GM21526 (cell line): ENCODE results near the gene FBXL14.
A peak's percentile ranks its signal among the peaks of the same experiment; 100 is the strongest.

Experiments
- ATAC-seq: cut with Tn5 transposase; IDR thresholded peaks from one replicate; pipeline ENCODE4 v1.9.1; 2021; ENCODE audit warnings: moderate library complexity; ENCODE audit not compliant: unreplicated experiment, low FRiP score

The FBXL14 gene

DNA sequence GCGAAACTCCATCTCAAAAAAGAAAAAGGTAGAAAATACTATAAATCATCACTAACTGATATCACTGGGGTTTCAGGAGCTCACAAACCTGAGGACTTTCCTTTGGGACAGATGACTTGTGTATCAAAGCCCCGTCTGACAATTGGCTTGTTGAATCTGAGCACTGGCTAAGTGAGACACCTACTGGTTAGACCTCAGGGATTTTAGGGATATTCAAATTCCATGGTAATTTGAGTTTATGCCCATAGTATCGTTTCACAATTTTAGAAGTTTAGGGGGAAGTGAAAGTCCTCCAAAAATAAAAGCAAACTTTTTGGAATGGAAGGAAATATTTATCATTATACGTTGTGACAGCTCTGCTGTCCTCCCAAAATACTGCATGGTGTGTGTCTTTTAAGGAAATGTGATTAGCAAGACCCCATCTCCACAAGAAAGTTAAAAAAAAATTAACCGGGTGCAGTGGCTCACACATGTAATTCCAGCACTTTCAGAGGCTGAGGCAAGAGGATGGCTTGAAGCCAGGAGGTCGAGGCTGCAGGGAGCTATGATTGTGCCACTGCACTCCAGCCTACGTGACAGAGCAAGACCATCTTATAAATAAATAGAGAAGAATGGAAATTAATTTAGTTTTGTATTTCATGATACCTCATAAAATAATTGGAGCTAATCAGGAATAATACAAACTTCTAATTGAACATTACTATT lies 49.2 kb downstream of the FBXL14 start:
- no peak for ATAC-seq

DNA sequence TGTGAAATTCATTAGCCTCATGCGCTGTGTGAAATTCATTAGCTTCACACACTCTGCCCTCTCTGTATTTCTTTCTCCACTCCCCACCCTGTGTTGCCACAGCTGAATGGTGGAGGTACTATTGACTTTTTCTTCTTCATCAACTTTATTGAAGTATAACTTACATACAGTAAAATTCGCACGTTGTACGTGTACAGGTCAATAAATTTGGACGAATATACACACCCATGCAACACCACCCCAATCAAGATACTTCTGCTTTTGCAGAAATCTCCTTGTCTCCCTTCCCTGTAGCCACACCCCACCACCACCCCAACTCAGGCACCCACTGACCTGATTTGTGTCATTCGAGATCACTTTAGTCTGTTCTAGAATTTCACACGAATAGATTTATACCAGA lies 51.8 kb downstream of the FBXL14 start:
- no peak for ATAC-seq

DNA sequence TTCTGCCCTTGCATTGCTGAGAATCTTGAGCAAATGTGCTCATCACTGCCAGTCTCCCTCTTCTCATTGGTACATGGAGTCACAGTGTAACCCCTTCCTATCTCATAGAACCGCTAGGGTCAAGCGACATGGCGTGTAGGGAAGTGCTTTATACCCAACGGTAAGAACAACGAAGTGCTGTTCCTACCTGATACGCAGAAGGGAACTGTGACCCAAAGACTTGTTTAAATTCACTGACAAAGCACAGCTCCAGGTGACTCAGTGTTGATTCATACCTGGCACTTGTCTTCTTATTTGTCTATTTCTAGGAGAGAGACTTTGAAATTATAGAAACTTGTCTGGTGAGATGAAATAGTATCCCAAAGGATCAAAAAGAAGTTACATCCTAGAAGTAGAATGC lies 53.7 kb downstream of the FBXL14 start:
- ATAC-seq: no peak

DNA sequence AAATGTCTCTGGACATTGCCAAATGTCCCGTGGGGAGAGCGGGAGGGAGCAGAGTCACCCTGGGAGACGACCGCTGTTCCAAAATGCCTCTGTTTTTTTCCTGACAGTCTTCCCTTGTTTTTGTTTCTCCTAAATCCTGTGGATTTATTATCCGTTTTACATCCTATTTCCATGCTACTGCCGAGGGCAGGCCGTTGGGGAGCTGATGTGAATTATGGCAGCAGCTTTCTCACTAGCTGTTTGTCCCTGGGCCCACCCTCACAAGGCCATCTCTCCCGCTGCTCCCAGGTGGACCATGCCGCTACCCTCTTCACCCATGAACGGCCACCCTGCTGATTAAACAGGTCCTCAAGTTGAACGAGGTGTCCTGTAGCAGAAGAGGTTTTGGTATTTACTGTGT lies 55.2 kb downstream of the FBXL14 start:
- ATAC-seq: no peak

DNA sequence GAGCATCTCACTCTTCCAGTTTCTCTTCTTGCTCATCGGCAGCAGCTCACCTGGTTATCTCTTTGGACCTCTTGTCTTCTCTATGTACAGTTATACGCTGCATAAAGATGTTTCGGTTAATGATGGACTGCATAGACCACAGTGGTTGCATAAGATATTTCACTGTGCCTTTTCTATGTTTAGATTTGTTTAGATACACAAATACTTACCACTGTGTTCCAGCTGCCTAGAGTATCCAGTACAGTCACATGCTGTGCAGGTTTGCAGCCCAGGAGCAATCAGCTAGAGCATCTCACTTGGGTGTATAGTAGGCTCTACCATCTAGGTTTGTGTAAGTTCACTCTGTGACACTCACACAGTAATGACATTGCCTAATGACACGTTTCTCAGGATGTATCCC lies 57.6 kb downstream of the FBXL14 start:
- no peak for ATAC-seq

DNA sequence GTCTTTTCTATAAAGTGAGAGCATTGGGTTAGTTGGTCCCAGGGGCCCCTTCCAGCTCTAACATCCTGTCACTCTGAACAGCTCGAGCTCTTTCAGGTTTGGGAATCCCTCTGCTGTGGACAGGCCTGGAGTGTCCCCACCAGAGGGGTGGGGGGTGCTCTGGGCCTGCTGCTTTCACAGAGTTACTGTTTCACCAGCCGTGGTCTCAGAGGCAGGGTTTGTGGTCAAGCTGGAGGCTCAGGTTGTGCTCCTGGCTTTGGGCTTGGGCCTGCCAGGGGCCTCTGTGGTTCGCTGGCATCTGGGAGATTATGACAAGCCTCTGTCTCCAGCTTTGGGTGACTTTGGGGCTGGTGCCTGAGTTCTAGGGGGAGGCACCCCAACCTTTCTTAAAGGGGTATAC lies 59.6 kb downstream of the FBXL14 start:
- ATAC-seq: no peak

DNA sequence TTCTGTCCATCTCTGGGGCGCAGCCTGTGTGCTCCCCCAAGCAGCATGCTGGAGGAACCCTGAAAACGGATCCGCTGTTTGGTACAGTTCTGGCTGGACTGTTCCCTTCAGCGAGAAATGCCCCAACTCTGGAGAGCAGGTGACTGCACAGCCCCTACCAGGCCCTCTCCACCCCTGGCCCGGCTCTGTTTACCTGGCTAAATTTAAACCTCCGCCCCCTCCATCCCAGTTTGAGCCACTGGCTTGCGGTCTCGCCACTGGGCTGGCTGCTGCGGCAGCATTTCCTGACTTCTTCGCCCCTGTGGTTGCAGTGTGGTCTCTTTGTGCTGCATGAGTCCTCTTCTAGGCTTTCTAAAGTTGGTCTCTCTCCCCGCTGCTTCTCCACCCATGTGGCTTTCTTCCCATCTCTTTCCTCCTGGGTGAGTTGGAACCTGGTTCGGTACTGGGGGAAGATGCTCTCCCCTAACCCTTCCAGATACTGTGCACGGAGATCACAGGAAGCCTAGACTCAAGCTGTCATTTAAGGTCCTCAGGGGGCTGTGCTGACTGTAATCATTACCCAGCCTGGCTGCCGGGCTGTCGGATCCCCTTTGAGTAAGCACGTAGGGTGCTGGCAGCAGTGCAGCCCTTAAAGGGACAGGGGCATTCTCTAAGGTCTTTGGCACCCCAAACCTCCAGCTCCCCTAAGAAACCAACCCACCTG lies 60.6 kb downstream of the FBXL14 start:
- peak; percentile 39 for ATAC-seq

DNA sequence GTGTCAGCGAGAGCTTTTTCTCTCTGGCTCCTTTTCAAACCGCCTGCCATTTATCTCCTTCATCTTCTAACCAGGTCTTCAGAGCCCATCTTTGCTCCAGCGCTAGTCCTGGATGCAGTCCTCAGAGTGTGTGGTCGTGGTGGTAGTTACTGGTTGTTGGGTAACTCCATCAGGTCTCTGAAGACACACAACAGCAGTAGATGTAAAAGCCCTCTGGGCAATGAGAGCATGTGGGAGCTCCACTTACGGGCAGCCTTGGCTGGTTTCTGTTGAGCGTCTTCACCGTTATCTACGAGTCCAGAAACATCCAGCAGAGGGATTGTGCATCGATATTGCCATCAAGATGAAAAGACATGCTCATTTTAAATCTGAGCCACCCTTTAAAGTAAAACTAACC lies 61.2 kb downstream of the FBXL14 start:
- ATAC-seq: peak; percentile 34

DNA sequence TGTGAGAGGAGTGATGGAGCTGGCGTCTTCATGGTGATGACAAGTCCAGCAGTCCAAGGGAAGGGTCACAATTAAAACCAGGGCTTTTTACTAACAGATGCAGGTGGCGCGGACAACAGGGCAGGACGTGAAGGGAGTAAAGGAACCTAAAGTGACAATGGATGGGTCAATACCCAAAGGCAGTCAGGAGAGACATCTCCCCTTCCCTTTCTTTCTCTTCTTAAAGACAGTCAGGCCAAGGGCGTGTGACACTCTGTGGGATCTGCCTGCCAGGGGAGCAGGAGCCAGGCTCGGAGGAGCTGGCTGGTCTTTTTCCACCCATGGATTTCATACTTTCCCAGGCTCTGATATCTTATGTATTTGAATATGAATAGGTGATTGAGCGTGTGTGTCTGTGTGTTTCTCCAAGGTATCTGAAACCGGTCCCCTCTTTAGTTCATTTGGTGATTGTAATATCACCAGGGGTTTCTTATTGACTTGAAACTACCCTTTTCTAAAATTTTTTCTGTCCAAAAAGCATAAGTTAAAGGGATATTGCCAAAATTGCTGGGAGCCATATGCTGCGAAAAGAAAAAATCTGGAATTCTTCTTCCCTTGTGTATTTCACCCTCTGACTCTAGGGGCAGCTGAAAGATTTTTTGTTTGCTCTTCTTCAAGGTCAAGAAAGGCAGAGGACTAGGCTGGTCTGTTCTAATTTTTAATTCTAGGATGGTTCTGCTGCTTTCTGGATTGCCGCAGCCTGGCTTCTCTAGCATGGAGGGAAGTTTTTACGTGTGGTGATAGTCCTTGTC lies 61.8 kb downstream of the FBXL14 start:
- no peak for ATAC-seq

DNA sequence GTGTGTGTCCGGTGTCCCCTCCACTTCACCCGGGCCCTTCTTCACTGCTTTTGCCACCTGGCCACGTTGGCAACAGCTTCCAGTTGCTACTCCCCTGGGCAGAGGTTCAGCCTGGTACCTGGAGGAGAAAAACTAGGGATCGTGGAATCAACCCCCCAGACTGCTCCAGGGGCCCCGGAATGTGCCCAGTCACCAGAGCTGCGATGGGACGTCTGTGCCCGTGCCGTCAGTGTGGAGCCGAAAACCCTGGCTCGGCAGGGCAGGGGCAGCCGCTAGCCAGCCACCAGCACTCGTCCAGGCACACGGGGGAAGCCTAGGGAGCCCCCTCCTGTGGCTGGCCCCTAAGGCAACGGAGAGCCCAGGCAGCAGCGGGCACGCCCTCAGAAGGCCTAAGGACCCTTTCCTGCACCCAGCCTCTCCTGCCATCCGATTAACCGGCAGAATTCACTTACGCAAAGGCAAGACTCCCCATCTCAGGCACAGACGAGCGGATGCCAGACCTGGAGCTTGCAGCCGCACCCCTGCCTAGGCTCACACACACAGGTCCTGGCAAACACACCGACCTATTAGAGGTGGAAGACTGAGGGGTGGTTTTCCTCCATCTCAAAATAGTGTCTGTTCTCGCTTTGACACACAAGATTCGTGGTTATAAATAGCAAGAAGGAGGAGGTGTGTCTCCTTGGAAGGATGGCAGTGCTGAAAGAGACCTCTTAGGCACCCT lies 62.6 kb downstream of the FBXL14 start:
- no peak for ATAC-seq

DNA sequence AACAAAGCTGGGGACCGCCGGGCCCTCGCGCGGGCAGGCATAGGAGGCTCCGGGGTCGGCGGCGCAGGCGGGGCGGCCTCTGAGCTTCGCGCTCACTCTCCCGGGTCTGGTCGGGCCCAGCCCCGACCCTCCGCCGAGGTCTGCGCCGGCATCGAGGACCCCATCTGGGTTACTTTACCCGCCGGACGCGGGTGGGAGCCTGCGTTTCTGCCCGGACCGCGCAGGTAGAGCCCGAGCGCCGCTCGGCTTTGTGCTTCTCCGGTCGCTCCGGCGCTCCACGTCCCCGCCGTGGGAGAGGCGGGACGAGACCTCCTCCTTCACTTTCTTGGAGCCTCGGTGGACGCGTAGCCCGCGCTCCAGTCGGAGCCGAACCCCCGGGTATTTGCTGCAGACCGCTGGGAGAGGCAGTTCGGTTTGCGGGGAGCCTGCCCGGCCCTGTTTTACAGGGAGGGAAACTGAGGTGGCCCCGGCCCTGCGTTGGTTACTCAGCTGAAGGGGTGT lies 63.2 kb downstream of the FBXL14 start:
- ATAC-seq: no peak

DNA sequence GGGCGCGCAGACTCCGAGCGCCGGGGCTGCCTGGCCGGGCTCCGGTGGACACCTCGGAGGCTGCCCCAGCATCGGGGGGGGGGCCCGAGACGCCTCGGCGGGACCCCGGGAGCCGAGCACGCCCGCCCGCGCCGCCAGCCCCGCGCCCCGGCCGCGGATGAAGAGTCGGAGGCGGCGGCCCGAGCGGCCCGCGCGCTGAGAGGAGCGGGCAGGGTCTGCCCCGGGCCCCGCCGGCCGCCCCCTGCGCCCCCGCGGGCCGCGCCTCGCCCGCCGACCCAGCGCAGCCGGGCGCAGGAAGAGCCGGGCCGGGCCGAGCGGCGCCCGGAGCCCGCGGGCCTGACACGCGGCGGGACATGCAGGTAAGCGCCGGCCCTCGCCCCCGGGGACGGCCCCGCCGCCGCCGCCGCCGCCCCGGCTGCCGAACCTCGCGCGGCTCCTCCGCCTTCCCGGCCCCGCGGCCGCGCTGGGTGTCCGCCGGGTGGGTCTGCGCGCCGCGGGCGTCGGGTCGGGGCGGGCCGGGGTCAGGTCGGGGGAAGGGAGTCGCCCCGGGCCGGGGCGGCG lies 63.7 kb downstream of the FBXL14 start:
- no peak for ATAC-seq

DNA sequence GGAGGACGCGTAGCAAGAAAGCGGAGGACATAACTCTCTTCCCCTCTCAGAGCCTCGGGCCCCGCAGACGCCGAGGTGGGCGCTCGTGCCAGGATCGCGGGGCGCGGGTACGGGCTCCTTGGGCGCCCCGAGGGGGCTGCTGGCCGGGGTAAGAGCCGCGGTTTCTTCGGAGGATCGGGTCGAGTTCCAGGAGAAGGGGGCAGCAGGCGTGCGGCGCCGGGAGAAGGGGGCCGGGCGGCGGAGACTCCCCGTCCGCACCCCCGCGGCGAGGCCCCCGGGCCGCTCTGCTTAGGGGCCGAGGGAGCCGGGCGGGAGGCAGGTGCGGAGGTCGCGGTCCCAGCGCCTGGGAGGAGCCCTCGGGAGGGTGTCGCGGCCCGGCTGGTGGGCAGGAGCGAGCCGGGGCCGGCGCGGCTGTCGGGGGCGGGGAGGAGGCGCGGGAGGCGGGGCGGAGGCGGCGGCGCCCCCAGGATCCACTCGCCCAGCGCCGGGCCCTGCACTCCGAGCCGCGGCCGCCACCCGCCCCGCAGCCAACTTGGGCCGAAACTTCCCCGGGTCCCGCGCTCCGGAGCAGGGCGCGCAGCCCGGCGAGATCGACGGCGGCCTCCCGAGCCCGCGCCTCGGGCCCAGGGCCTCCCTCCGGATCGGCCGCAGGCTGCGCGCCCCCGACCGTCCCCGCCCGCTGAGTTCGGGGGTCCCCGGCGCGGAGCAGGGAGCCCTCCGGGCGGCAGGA lies 64.4 kb downstream of the FBXL14 start:
- no peak for ATAC-seq

DNA sequence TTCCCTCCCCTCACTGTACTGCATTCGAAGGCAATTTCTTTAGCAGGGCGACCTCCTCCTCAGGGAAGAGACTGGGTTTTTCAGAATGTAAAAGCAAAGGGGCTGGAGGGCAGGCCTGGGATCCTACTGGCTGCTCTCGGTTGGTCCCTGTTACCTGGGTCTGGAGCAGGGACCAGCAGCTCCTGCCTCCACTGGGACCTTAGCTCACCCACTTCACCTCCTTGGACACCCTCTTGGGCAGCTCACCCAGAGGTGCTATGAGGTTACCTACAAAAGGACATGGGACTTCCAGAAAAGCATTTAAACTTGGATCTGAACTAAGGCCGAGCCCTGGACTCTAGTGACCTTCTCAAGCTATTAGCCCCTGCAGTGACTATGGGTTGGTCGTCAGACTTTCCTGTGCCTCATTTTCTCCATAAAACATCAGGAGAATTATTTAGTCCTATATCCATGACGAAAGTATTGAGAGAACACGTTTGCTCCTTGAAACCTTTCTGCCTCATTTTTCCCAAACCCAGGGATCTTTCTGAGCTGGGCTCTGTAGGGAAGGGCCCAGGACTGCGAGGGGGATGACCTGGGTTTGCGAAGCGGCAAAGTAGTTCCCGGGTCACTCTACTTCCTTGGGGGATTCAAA lies 65.0 kb downstream of the FBXL14 start:
- no peak for ATAC-seq

DNA sequence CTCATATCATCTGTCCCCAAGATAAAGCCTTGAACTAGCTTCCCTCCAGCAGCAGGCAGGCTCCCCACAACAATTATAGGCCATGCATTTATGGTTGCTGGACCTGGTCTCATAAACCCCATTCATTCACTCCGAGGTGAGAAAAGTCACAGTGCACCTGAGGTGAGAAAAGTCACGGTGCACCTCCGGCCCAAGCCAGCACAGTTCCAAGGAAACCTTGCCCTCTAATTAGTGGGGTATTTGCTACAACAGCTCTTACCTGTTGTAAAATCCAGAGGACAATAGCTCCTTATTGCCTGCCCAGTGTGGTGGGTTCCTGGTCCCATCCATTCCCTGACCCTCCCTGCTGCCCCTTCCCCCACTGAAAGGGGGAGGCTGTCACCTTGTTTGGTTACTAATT lies 65.6 kb downstream of the FBXL14 start:
- ATAC-seq: no peak

DNA sequence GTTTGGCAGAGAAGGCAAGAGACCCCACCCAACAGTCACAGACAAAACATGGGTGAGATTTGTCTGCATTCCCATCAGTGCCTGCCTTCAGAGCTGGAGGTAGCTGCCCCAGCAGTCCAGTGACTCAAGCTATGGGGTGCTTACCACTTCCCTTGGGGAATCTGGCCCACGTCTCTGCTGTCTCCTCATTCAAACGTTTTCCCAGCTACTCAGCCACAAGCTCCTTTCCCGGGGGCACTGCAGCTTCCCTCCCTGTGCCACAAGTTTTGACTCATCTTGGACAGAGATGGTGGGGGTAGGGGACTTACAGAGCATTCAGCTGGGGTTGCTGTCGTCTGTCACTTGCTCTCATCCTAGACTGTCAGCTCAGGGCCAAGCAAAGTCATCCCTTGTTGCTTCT lies 66.6 kb downstream of the FBXL14 start:
- ATAC-seq: no peak

DNA sequence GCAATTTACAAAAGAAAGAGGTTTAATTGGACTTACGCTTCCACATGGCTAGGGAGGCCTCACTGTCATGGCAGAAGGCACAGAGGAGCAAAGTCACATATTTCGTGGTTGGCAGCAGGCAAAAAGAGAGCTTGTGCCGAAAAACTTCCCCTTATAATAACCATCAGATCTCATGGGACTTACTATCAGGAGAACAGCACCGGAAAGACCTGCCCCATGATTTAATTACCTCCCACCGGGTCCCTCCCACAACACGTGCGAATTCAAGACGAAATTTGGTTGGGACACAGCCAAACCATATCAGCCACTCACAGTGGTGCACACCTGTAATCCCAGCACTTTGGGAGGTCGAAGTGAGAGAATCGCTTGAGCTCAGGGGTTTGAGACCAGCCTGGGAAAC lies 68.5 kb downstream of the FBXL14 start:
- no peak for ATAC-seq

DNA sequence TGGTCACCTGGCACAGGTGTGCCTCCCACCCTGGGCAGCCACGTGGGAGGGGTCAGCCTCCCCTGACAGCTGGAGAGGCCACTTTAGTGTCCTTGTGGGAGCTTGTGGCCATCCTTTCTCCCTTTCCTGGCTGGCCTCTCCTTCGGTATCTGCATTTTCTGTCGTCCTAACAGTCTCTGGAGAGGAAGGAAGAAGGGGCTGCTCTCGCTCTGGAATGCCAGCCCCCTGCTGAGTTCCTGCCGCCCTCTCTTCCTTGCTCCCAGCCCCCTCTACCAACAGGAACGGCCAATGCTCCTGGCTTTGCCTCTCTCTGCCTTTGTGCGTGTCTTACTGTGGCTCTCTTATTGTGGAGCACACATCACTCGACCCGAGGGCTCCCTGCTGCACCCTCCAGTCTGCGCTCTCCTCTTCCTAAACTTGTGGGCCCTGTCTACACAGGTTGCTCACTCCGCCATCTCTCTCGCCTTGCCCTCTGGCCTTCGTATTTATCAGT lies 70.8 kb downstream of the FBXL14 start:
- no peak for ATAC-seq

DNA sequence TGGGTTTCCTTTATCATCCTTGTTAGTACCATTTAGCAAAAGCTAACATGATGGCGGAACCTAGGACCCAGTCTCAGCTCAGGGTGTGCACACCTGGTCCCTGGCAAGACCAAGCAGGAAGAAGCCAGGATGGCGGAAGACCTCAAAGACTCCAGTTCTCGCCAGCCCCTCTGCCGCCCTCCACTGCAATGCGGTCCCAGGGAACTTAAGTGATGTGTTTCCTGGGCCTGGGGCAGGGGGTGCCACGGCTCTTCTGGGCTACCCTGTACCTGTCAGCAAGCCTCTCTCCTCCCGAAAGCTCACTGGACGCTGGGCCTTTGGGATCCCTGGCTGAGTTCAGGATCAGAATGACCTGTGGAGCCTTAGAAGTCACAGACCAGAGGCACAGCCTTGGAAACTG lies 71.3 kb downstream of the FBXL14 start:
- ATAC-seq: no peak
